Fibroblast of mammary gland (primary cell): ENCODE data around the gene TMEM163.

Source experiments
- DNase-seq: peaks from one replicate; pipeline ENCODE4 v3.0.0-alpha.2; 2010; ENCODE audit warnings: low read depth
- H3K4me3 ChIP-seq: 2 replicates; pipeline ENCODE4 v1.5.1; 2011; ENCODE audit warnings: low read depth, mild to moderate bottlenecking, low read length, moderate library complexity; ENCODE audit not compliant: control insufficient read depth
- CTCF ChIP-seq: conservative IDR thresholded peaks from 2 replicates; pipeline ENCODE4 v1.5.1; 2011; ENCODE audit warnings: low read depth, low read length, inconsistent platforms; ENCODE audit not compliant: control insufficient read depth, insufficient read depth

The TMEM163 gene

GRCh38 chr2:134454931-134455330 lies 263.9 kb downstream of the TMEM163 start:
- no peak for DNase-seq
- no peak for TF ChIP-seq CTCF
- H3K4me3 ChIP-seq: no peak overlapping the region

GRCh38 chr2:134454426-134454825 lies 264.4 kb downstream of the TMEM163 start:
- no peak for DNase-seq
- no peak for TF ChIP-seq CTCF
- no peak overlapping the region for H3K4me3 ChIP-seq

GRCh38 chr2:134453973-134454372 lies 264.8 kb downstream of the TMEM163 start:
- TF ChIP-seq CTCF: no peak
- no peak for DNase-seq
- no peak overlapping the region for H3K4me3 ChIP-seq

GRCh38 chr2:134453476-134453875 lies 265.3 kb downstream of the TMEM163 start:
- no peak for DNase-seq
- TF ChIP-seq CTCF: no peak
- no peak overlapping the region for H3K4me3 ChIP-seq

GRCh38 chr2:134452042-134452733 lies 266.6 kb downstream of the TMEM163 start:
- TF ChIP-seq CTCF: no peak
- H3K4me3 ChIP-seq: no peak overlapping the region
- DNase-seq: no peak

- no peak for DNase-seq
Observed at GRCh38 chr2:134451347-134451630, 267.5 kb downstream of the TMEM163 start.

More at GRCh38 chr2:134451347-134451630, 267.5 kb downstream of the TMEM163 start:
- no peak overlapping the region for H3K4me3 ChIP-seq
- no peak for TF ChIP-seq CTCF
